Neural progenitor cell (in vitro differentiated cells): ENCODE data around the gene GIN1. TPM values are rescaled to one million over a fixed set of nuclear protein-coding genes. Genes with fewer than 3 reads are reported as not detected.

Source experiments
- DNase-seq: peaks from one replicate; pipeline ENCODE4 v3.0.0-alpha.2; 2016; ENCODE audit warnings: low spot score
- H2AFZ ChIP-seq: fragments of 200-600 bp; sonication (generic); replicated peaks from 2 replicates; pipeline ENCODE4 v1.6.1; 2016; ENCODE audit warnings: antibody characterized with exemption
- H3F3A ChIP-seq: fragments of 200-600 bp; sonication (generic); 2 replicates; pipeline ENCODE4 v1.6.1; 2016; ENCODE audit warnings: antibody characterized with exemption, low read depth
- H3K27ac ChIP-seq: fragments of 200-600 bp; sonication (generic); 2 replicates; pipeline ENCODE4 v1.5.1; 2016; ENCODE audit warnings: mild to moderate bottlenecking
- H3K27me3 ChIP-seq: fragments of 200-600 bp; sonication (generic); 2 replicates; pipeline ENCODE4 v1.6.1; 2016; ENCODE audit warnings: mild to moderate bottlenecking, moderate library complexity
- H3K36me3 ChIP-seq: fragments of 200-600 bp; sonication (generic); 2 replicates; pipeline ENCODE4 v1.5.1; 2016
- H3K4me1 ChIP-seq: fragments of 200-600 bp; sonication (generic); 2 replicates; pipeline ENCODE4 v1.6.1; 2016; ENCODE audit warnings: mixed run types
- H3K4me2 ChIP-seq: fragments of 200-600 bp; sonication (generic); 2 replicates; pipeline ENCODE4 v1.6.1; 2016
- H3K4me3 ChIP-seq: fragments of 200-600 bp; sonication (generic); 2 replicates; pipeline ENCODE4 v1.5.1; 2016
- H3K79me2 ChIP-seq: fragments of 200-600 bp; sonication (generic); 2 replicates; pipeline ENCODE4 v1.6.1; 2016; ENCODE audit warnings: low read depth
- H3K9ac ChIP-seq: fragments of 200-600 bp; sonication (generic); 2 replicates; pipeline ENCODE4 v1.6.1; 2016
- H3K9me3 ChIP-seq: fragments of 200-600 bp; sonication (generic); 2 replicates; pipeline ENCODE4 v1.5.1; 2016; ENCODE audit warnings: low read depth
- H4K20me1 ChIP-seq: fragments of 200-600 bp; sonication (generic); 2 replicates; pipeline ENCODE4 v1.6.1; 2016; ENCODE audit warnings: low read depth
- H3K27ac Mint-ChIP-seq: 3 replicates; pipeline ENCODE4 v1.8.0; 2021; ENCODE audit warnings: mixed read lengths
- H3K27me3 Mint-ChIP-seq: 2 replicates; pipeline ENCODE4 v1.8.0; 2022; ENCODE audit warnings: low read depth, mild to moderate bottlenecking, inconsistent platforms, moderate library complexity, mixed read lengths; ENCODE audit not compliant: insufficient read depth
- H3K36me3 Mint-ChIP-seq: 3 replicates; pipeline ENCODE4 v1.8.0; 2021; ENCODE audit warnings: mixed read lengths
- H3K4me1 Mint-ChIP-seq: 3 replicates; pipeline ENCODE4 v1.8.0; 2021; ENCODE audit warnings: mixed read lengths
- H3K4me3 Mint-ChIP-seq: 3 replicates; pipeline ENCODE4 v1.8.0; 2021; ENCODE audit warnings: mild to moderate bottlenecking, moderate library complexity, mixed read lengths
- H3K9me3 Mint-ChIP-seq: 3 replicates; pipeline ENCODE4 v1.8.0; 2020; ENCODE audit warnings: mixed read lengths
- EZH2 ChIP-seq: fragments of 200-600 bp; sonication (generic); IDR thresholded peaks from 2 replicates; pipeline ENCODE4 v1.6.1; 2017; ENCODE audit warnings: antibody characterized with exemption, mild to moderate bottlenecking, moderate library complexity
- EZH2phosphoT487 ChIP-seq: fragments of 200-600 bp; sonication (generic); IDR thresholded peaks from 2 replicates; pipeline ENCODE4 v1.6.1; 2017; ENCODE audit warnings: antibody characterized with exemption
- total RNA-seq: library from RNA; depleted of rRNA; stranded (reverse); fragments of >200 nt; gene quantifications from 2 replicates; pipeline ENCODE4 v1.2.3, GENCODE V29; 2015; ENCODE audit warnings: low replicate concordance
- TF ChIP-seq, protein P1 (sequence below): fragments of 200-600 bp; sonication (generic); IDR thresholded peaks from 2 replicates; pipeline ENCODE4 v1.5.1; 2017; ENCODE audit warnings: antibody characterized with exemption, mild to moderate bottlenecking

GIN1 gene
- total RNA-seq, 1 donor from 2014 or later: 42.0 TPM

DNA sequence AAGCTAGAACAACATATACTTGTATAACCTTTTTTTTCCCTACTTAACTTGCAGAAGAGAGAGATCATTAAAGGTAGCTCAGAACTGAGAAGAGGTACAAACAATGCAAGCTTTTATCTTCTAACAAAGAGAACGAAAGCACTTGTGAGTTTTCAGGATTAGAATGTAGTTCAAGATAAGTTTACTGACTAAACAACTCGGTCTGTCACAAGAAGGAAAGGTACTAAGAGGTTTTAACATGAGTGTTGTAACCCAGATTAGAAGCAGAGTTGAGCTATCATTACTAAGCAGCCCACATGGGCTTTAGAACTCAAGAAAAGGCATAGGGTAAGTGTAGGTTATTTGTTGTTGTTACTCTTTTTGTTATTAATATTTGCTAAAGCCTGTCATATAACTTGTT, 25.2 kb downstream of the GIN1 start:
- no peak for TF ChIP-seq EZH2phosphoT487
- TF ChIP-seq, protein P1, sequence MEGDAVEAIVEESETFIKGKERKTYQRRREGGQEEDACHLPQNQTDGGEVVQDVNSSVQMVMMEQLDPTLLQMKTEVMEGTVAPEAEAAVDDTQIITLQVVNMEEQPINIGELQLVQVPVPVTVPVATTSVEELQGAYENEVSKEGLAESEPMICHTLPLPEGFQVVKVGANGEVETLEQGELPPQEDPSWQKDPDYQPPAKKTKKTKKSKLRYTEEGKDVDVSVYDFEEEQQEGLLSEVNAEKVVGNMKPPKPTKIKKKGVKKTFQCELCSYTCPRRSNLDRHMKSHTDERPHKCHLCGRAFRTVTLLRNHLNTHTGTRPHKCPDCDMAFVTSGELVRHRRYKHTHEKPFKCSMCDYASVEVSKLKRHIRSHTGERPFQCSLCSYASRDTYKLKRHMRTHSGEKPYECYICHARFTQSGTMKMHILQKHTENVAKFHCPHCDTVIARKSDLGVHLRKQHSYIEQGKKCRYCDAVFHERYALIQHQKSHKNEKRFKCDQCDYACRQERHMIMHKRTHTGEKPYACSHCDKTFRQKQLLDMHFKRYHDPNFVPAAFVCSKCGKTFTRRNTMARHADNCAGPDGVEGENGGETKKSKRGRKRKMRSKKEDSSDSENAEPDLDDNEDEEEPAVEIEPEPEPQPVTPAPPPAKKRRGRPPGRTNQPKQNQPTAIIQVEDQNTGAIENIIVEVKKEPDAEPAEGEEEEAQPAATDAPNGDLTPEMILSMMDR: no peak
- Histone ChIP-seq H3K4me2 (no peak overlapping the region), H3K9ac (no peak overlapping the region), H4K20me1 (no peaks in the 10 kb centered on the region), H3K9me3 (no peaks in the 10 kb centered on the region), H3F3A (no peaks in the 10 kb centered on the region), H3K79me2 (no peaks in the 10 kb centered on the region), H3K4me1 (no peaks in the 10 kb centered on the region), H2AFZ (no peak overlapping the region), H3K36me3 (no peaks in the 10 kb centered on the region), H3K4me3 (no peak overlapping the region), H3K27me3 (no peaks in the 10 kb centered on the region), H3K27ac (no peak overlapping the region)
- DNase-seq: no peak
- H3K4me1 Mint-ChIP-seq: no peaks in the 10 kb centered on the region
- H3K27me3 Mint-ChIP-seq: peaks cover 2% of the 10 kb centered on the region
- peaks cover 4% of the 10 kb centered on the region for H3K36me3 Mint-ChIP-seq
- H3K9me3 Mint-ChIP-seq: no peaks in the 10 kb centered on the region
- H3K4me3 Mint-ChIP-seq: no peak overlapping the region
- H3K27ac Mint-ChIP-seq: no peak overlapping the region

DNA sequence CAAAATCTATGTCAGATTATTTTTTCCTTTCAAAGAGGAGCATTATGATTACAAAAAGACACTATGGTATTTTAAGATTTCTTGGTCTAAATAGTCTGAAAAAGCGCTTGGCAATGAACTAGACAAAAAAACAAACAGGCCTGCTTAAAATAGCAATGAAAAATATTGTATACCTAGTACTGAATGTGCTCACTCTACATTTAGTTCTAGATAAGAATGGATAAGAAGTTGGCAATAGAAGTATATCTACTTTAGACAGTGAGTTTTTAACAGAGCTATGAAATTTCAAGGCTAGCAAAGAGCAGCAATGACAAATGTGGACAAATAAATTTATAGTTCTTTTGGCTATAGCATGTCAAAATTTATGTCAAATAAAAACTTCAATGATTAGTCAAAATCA, 26.2 kb downstream of the GIN1 start:
- Mint-ChIP-seq H3K27me3 (peaks cover 2% of the 10 kb centered on the region), H3K27ac (no peak overlapping the region), H3K36me3 (peaks cover 6% of the 10 kb centered on the region), H3K4me1 (no peaks in the 10 kb centered on the region), H3K9me3 (no peaks in the 10 kb centered on the region), H3K4me3 (no peak overlapping the region)
- no peaks in the 10 kb centered on the region for H3K79me2 ChIP-seq
- no peaks in the 10 kb centered on the region for H3K4me1 ChIP-seq
- no peaks in the 10 kb centered on the region for H3K27me3 ChIP-seq
- DNase-seq: no peak
- no peaks in the 10 kb centered on the region for H3K36me3 ChIP-seq
- TF ChIP-seq, protein P1: no peak
- TF ChIP-seq EZH2phosphoT487 (no peak), EZH2 (no peak)
- no peak overlapping the region for H2AFZ ChIP-seq
- H3K9ac ChIP-seq: no peak overlapping the region
- no peak overlapping the region for H3K4me2 ChIP-seq
- H3K9me3 ChIP-seq: no peaks in the 10 kb centered on the region
- H4K20me1 ChIP-seq: no peaks in the 10 kb centered on the region
- H3F3A ChIP-seq: no peaks in the 10 kb centered on the region
- no peak overlapping the region for H3K27ac ChIP-seq
- H3K4me3 ChIP-seq: no peak overlapping the region

DNA sequence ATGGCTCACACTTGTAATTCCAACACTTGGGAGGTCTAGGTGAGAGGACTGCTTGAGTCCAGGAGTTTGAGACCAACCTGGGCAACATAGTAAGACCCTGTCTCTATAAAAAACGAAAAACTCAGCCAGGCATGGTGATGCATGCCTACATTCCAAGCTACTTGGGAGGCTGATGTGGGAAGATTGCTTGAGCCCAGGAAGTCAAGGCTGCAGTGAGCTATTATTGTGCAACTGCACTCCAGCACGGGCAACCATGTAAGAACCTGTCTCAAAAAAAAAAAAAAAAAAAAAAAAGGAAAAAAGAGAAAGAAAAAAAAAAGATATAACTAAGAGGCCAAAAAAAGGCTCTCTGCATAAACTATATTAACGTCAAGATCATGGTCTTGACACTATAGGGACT, 27.3 kb downstream of the GIN1 start:
- Histone ChIP-seq H3K36me3 (no peaks in the 10 kb centered on the region), H3K4me2 (no peak overlapping the region), H3K9ac (no peak overlapping the region), H2AFZ (no peak overlapping the region), H4K20me1 (no peaks in the 10 kb centered on the region), H3K27ac (no peak overlapping the region), H3K4me1 (no peaks in the 10 kb centered on the region), H3F3A (no peaks in the 10 kb centered on the region), H3K27me3 (no peaks in the 10 kb centered on the region), H3K9me3 (no peaks in the 10 kb centered on the region), H3K4me3 (no peak overlapping the region), H3K79me2 (no peaks in the 10 kb centered on the region)
- Mint-ChIP-seq H3K27me3 (peaks cover 2% of the 10 kb centered on the region), H3K4me3 (no peak overlapping the region), H3K4me1 (no peaks in the 10 kb centered on the region), H3K36me3 (peaks cover 9% of the 10 kb centered on the region), H3K27ac (no peak overlapping the region), H3K9me3 (no peaks in the 10 kb centered on the region)
- no peak for DNase-seq
- TF ChIP-seq, protein P1: no peak
- no peak for TF ChIP-seq EZH2

DNA sequence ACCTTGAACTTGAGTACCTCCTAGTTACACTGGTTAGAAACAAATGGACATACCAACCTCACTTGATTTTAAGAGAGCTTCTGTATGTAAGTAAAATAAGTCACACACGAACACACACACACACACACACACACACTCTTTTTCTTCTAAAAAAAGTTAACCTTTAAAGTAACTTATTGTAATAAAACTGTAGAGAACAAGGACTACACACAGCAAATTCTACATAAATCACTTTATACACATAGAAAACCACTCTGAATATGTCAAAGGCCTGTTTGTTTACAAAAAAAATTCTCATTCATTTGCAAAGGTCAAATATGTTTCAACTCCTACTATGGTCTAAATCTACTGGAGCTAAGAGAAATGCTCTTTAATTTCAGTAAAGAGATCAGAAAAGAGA, 29.1 kb downstream of the GIN1 start:
- no peak overlapping the region for H3K4me3 ChIP-seq
- H3K9ac ChIP-seq: no peak overlapping the region
- no peak overlapping the region for H3K27ac ChIP-seq
- H3K4me2 ChIP-seq: no peak overlapping the region
- Mint-ChIP-seq H3K27ac (no peak overlapping the region), H3K4me3 (no peak overlapping the region), H3K27me3 (peaks cover 2% of the 10 kb centered on the region), H3K4me1 (no peaks in the 10 kb centered on the region), H3K9me3 (no peaks in the 10 kb centered on the region), H3K36me3 (peaks cover 15% of the 10 kb centered on the region)
- H4K20me1 ChIP-seq: no peaks in the 10 kb centered on the region
- DNase-seq: no peak
- TF ChIP-seq EZH2phosphoT487: no peak
- no peak for TF ChIP-seq EZH2
- TF ChIP-seq, protein P1: no peak
- no peak overlapping the region for H2AFZ ChIP-seq
- no peaks in the 10 kb centered on the region for H3F3A ChIP-seq
- no peaks in the 10 kb centered on the region for H3K4me1 ChIP-seq
- H3K36me3 ChIP-seq: peaks cover 9% of the 10 kb centered on the region
- H3K27me3 ChIP-seq: no peaks in the 10 kb centered on the region
- H3K9me3 ChIP-seq: no peaks in the 10 kb centered on the region
- H3K79me2 ChIP-seq: no peaks in the 10 kb centered on the region
